NCI-H146 treated with DMSO at 0.1 percent for 48 hours (cell line): ENCODE data around the gene NUDT8.
"Not testable (repeated sequence)": the region's sequence is repeated elsewhere in the genome, so short reads cannot be mapped to it uniquely, and the experiment has no call there.

Experiments
- DNase-seq: peaks from one replicate; lab custom pipeline; 2025; ENCODE audit not compliant: unreplicated experiment; lab: John Stamatoyannopoulos, UW

Gene NUDT8

DNA sequence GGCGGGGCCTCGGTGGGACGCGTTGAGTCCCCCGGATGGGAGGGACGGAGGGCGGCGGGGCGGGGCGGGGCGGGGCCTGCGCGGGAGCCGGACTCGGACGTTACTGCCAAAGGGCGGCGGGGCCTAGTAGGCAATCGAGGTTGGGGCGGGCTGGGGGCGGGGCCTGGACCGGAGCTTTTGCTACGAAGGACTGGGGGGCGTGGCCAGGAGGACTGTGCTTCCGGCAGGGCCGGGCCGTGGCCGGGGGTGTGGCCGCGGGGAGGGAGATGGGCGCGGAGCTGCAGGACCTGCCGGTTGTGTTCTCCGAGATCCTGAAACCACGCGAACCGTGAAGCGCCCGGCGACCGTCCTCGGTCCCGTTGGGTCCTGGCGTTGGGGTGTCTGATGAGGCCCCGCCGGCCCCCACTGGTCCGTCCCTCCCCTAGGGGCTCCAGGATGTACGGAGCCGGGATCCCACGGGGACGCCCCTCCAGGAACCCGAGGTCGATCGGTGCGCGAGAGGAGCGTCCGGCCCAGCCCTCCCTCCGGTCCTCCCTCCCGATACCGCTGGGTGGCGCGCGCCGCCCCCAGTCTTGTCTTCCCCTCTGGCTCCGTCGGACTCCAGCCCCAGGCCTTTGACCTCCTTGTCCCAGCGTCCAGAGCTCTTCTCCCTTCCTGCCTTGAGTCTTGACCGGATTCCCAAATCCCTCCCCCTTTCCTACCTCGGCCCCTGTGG is 648 bp upstream of the NUDT8 start:
- peak; percentile 97 for DNase-seq

DNA sequence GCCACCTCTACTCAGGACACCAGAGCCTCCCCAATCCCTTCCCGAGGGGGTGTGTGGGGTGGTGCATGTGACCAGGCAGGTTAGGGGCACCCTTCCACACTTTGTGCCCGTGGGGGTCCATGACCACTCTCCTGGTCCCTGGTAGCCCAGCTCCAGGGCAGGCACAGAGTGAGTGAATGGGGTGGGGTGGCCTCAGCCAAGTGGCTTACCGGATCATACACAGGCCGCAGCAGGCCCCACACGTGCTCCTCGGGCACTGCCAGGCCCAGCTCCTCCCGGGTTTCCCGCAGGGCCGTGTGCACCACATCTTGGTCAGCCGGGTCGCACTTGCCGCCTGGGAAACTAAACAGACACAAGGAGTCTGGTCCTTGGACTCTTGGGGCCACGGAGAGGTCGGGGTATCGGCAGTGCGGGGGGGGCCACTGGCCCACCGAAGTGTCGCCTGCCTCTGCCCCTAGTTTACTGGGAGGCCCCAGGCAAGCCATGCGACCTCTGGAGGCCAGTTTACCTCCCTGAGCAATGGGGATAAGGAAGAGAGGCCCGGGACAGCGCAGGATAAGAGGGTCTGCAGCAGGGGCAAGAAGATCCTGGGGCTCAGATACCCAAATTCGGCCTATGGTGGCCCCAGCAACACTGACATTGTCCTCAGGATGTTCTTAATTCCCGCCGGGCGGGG is 889 bp downstream of the NUDT8 start:
- DNase-seq = no peak

DNA sequence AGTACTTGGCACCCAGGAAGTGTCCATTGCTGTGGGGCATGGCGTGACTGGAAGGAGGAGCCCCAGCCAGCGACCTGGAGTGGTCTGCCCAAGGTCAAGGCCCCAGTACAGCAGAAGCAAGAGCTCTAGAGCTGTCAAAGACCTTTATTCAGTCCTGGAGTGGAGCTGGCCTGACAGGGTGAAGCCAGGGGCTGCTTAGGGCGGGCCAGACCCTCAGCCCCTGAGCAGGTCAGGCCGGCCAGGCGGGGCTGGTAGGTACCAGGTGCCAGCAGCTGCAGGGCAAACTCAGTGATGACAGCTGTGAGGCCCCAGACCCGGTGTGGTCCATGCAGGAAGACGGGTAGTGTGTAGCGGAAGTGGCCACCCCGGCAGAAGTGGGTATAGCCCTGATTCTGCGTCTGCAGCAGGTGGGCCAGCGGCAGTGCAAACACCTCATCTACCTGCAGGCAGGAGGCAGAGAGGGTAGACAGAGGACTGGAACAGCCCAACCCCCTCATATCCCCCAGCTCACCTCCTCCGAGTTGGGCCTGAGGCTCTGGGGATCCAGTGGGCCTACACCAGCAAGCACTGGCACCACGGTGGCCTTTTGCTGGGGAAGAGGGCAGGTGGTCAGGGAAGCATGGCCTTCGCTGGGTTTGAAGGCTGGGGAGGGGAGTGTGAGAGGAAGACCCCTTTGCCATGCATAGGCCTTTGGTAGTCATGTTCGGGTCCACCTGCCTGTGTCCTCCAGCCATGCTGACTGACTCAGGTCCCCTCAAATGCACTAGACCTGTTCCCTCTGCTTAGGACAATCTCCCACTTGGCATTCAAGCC is 1.7 kb downstream of the NUDT8 start:
- DNase-seq = no peak

DNA sequence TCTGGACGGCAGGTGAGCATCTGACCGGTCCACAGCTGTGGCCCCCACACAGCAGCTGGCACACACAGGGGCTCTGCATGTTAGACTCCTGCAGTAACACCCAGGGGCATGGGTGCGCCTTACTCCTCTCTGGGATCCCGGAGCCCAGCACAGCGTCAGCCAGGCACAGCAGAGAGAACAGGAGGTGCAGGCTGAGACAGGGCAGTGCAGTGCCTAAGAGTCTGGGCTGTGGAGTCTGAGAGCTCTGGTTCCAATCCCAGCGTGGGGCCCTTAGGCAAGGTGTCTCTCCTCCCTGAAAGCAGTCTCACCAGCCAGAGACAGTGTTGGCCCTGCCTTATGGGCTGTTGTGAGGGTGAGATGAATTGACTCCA is 2.3 kb downstream of the NUDT8 start:
- no peak for DNase-seq

DNA sequence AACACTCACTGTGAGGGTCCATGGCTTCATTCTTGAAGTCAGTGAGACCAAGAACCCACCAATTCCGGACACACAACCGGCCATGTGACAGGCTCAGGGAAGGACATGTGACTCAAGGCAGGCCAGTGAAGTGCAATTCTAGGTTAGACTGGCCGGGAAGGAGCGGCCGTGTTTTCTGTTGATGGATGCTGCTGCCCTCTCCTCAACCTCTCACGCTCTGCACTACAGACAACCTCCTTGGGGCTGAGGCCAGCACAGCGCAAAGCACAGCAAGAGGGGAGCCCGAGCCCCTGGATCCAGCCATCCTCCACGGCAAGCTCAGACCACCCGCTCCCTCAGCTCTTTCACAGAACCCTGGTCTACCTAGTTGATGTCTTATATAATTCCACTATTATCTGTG is 2.8 kb downstream of the NUDT8 start:
- DNase-seq = no peak

- not testable (repeated sequence) for DNase-seq
Measured at GRCh38 chr11:67626131-67626833, 3.5 kb downstream of the NUDT8 start.

DNA sequence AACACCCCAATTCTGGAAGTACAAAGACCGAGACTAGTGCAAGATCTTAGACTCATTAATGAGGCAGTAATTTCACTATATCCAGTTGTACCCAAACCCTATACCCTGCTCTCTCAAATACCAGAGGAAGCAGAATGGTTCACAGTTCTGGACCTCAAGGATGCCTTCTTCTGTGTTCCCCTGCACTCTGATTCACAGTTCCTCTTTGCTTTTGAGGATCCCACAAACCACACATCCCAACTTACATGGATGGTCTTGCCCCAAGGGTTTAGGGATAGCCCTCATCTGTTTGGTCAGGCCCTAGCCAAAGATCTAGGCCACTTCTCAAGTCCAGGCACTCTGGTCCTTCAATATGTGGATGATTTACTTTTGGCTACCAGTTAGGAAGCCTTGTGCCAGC is 5.9 kb downstream of the NUDT8 start:
- DNase-seq = not testable (repeated sequence)

- DNase-seq = not testable (repeated sequence)
Measured at GRCh38 chr11:67622905-67623304, 6.8 kb downstream of the NUDT8 start.

DNA sequence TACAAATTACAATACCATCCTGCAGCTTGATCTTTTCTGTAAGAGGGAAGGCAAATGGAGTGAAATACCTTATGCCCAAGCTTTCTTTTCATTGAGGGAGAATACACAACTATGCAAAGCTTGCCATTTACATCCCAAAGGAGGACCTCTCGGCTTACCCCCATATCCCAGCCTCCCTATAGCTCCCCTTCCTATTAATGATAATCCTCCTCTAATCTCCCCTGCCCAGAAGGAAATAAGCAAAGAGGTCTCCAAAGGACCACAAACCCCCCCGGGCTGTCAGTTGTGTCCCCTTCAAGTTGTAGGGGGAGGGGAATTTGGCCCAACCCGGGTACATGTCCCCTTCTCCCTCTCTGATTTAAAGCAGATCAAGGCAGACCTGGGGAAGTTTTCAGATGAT is 7.8 kb downstream of the NUDT8 start:
- not testable (repeated sequence) for DNase-seq

- not testable (repeated sequence) for DNase-seq
Measured at GRCh38 chr11:67620621-67621020, 9.1 kb downstream of the NUDT8 start.

DNA sequence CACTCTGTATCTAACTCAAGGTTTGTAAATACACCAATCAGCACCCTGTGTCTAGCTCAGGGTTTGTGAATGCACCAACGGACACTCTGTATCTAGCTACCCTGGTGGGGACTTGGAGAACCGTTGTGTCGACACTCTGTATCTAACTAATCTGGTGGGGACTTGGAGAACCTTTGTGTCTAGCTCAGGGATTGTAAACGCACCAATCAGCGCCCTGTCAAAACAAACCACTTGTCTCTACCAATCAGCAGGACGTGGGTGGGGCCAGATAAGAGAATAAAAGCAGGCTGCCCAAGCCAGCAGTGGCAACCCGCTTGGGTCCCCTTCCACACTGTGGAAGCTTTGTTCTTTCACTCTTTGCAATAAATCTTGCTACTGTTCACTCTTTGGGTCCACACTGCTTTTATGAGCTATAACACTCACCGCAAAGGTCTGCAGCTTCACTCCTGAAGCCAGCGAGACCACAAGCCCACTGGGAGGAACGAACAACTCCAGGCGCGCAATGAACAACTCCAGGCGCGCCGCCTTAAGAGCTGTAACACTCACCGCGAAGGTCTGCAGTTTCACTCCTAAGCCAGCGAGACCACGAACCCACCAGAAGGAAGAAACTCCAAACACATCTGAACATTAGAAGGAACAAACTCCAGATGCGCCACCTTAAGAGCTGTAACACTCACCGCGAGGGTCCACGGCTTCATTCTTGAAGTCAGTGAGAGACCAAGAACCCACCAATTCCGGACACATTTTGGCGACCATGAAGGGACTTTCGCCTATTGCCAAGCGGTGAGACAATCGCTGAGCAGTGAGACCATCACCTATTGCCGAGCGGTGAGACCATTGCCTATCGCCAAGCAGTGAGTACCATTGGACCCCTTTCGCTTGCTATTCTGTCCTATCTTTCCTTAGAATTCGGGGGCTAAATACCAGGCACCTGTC is 9.8 kb downstream of the NUDT8 start:
- not testable (repeated sequence) for DNase-seq

DNA sequence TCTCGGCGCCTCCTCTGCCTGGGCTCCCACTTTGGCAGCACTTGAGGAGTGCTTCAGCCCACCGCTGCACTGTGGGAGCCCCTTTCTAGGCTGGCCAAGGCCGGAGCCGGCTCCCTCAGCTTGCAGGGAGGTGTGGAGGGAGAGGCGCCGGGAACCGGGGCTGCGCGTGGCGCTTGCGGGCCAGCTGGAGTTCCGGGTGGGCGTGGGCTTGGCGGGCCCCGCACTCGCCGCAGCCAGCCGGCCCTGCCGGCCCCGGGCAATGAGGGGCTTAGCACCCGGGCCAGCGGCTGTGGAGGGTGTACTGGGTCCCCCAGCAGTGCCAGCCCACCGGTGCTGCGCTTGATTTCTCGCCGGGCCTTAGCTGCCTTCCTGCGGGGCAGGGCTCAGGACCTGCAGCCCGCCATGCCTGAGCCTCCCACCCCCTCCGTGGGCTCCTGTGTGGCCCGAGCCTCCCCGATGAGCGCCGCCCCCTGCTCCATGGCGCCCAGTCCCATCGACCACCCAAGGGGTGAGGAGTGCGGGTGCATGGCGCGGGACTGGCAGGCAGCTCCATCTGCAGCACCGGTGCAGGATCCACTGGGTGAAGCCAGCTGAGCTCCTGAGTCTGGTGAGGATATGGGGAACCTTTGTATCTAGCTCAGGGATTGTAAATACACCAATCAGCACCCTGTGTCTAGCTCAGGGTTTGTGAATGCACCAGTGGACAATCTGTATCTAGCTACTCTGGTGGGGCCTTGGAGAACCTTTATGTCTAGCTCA is 10.7 kb downstream of the NUDT8 start:
- DNase-seq = not testable (repeated sequence)

- no peak for DNase-seq
Measured at GRCh38 chr11:67617243-67617953, 12.3 kb downstream of the NUDT8 start.

DNA sequence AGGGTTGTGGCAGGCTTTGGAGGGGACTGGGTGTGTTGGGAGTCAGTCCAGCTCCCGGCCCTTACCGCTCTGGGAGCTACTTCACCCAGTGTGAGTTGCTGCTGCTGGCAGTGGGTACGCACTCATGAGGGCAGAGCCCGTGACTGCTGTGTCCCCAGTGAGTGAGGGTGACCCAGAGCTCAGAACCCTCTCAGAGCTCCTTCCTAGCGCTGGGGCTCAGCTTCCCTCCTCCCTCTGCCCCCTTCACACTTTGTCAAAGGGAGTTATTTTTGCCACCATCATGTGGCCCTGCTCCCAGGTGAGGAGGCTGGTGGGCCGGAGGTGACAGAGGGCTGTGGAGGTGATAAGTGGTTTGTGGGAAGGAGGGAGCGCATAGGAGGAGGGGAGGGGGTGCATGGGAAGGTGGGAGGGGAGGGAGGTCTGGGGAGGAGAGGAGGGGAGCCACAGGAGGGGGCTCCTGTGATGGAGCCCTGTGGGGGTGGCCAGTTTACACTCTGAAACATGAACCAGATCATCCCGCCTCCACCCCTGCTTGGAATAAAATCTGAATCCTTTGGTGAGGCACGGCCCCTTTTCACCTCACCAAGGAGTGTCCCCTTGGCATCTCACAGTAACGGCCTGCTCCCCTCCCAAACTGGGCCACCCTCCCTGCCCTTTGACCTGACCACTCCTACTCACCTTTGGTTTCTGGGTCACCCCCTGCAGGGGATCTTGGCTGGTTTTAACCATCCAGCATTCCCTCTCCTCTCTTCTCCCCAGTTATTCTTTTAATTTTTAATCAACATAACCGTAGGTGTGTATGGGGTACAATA is 13.1 kb downstream of the NUDT8 start:
- DNase-seq = no peak

DNA sequence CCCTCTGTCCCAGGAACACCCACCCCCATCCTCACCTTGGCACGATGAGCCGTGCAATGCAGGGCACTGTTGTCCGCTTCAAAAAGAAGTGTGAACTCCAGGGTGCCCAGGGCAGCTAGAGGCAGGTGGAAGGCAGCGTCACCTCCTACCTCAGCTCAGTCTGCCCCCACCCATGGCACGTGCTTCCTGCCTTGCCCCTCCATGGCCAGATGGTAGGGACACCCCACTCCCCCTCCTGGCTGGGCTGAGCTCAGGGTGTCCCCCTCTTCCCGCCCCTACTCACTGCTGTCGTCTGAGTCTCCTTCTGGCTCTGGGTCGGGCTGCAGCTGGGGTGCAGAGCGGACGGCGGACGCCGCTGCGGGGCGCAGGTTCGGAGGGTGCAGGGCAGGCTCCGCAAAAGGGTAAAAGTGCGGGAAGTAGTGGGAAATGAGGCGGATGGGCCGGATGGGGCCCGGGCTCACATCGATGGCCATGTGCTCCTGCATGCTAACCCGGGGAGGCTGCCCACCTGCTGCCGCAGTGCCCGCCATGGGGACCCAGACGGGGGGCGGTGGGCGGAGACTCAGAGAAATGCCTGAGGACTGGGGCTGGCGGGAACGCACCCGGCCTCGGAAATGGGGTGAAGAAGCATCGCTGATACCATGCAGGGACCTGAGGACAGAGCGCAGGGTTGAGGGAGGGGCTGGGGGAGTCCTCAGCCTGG is 13.9 kb downstream of the NUDT8 start:
- no peak for DNase-seq

DNA sequence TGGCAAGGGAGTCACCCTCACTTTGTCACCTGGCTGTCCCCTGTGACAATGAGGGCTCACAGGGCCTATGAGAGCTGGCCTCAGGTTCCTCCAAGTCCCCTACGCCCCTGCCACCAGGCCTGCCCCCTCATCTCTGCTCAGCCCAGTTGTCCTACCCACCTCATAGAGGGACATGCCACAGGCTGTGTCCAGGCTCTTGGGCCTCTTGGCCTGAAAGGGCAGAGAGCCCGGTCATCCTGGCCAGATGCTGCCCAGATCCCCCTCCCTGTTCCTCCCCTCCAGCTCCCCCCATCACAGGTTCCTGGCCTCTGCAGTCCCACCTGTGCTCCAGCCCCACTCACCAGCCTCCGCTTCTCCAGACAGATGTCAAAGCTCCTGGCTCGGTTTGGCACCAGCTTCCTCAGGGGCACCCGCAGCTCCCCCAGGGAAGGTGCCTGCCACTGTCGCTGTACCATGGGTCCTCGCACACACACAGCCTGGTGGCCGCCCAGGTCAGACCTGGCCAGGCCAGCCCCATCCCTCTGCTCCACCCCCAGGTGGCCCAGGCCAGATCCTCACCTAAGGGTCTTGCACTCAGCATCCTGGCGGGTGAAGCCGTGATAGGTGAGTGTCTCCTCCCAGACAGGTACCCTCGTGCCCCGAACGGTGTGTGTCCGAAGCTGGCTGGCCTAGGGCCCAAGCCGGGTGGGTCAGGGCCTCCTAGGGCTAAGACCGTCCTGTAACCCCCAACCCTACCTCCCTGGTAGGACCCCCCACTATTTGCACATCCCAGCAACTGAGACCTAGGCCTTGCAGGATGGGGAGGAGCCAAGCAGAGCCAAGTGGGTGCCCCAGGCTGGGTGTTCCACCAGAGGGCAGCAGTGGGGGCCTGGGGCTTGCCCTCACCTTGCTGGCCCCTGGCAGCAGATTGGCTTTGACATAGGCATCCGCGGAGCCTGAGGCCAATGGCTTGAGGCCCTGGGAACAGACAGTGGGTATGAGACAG is 14.7 kb downstream of the NUDT8 start:
- no peak for DNase-seq
